NCI-H2196 treated with DMSO at 0.1 percent for 48 hours (cell line): ENCODE measurements around the gene RNASE4.
"Not testable (repeated sequence)": the region's sequence is repeated elsewhere in the genome, so short reads cannot be mapped to it uniquely, and the experiment has no call there.

Experiments used
- DNase-seq: peaks from one replicate; lab custom pipeline; 2025; ENCODE audit not compliant: unreplicated experiment; lab: John Stamatoyannopoulos, UW

Gene RNASE4

GRCh38 chr14:20683891-20684661 lies at the start of gene RNASE4:
Gene RNASE4 (plus strand): TSS chr14:20684560. CDS start chr14:20699372, 14,812 bp downstream.
- no peak for DNase-seq

GRCh38 chr14:20641591-20641990 lies 42.8 kb upstream of the RNASE4 start, which contains the start of gene OR6S1:
Gene OR6S1 (minus strand): TSS chr14:20641691. CDS start chr14:20641691, 0 bp downstream.
- DNase-seq: no peak

GRCh38 chr14:20642182-20642581 lies 42.2 kb upstream of the RNASE4 start:
- no peak for DNase-seq

GRCh38 chr14:20642755-20643154 lies 41.6 kb upstream of the RNASE4 start:
- not testable (repeated sequence) for DNase-seq

- DNase-seq: no peak
These were observed 39.8 kb upstream of the RNASE4 start for GRCh38 chr14:20644520-20644919.

- DNase-seq: no peak
These were observed 38.9 kb upstream of the RNASE4 start for GRCh38 chr14:20645481-20645880.

- no peak for DNase-seq
These were observed 31.1 kb upstream of the RNASE4 start for GRCh38 chr14:20652996-20653975.

- DNase-seq: no peak
These were observed 28.5 kb upstream of the RNASE4 start for GRCh38 chr14:20655851-20656250.

- no peak for DNase-seq
These were observed 28.1 kb upstream of the RNASE4 start for GRCh38 chr14:20656274-20656673.

GRCh38 chr14:20657216-20658211 lies 26.8 kb upstream of the RNASE4 start:
- no peak for DNase-seq

GRCh38 chr14:20658246-20658645 lies 26.1 kb upstream of the RNASE4 start:
- DNase-seq: no peak

- no peak for DNase-seq
These were observed 25.0 kb upstream of the RNASE4 start for GRCh38 chr14:20659336-20659735.

- no peak for DNase-seq
These were observed 24.5 kb upstream of the RNASE4 start for GRCh38 chr14:20659813-20660395.

GRCh38 chr14:20661197-20661596 lies 23.2 kb upstream of the RNASE4 start:
- DNase-seq: no peak

GRCh38 chr14:20662968-20663732 lies 21.2 kb upstream of the RNASE4 start:
- no peak for DNase-seq

- DNase-seq: not testable (repeated sequence)
These were observed 17.9 kb upstream of the RNASE4 start for GRCh38 chr14:20666400-20666961.

GRCh38 chr14:20667957-20668356 lies 16.4 kb upstream of the RNASE4 start:
- DNase-seq: no peak

GRCh38 chr14:20668969-20669368 lies 15.4 kb upstream of the RNASE4 start:
- no peak for DNase-seq
